IMR-90 (cell line): ENCODE measurements around the gene CSNK2B. TPM values are rescaled to one million over a fixed set of nuclear protein-coding genes. Genes with fewer than 3 reads are reported as not detected.

ENCODE experiments used
- ATAC-seq: fragments of 200-7000 bp; cut with Tn5 transposase; 2 replicates; pipeline ENCODE4 v1.9.1; 2020; ENCODE audit warnings: low read depth, mild to moderate bottlenecking, moderate library complexity
- BruUV-seq: library from RNA; stranded (reverse); fragments of 400-500 nt; replicated peaks from 2 replicates; lab custom pipeline; 2021; lab: Mats Ljungman, UMichigan
- CTCF ChIA-PET: fragments of 300-600 bp; formaldehyde crosslinking; extraction: SDS; loops from one replicate; lab custom pipeline; 2021; ENCODE audit warnings: antibody characterized with exemption; lab: Yijun Ruan, JAX
- POLR2A ChIA-PET: fragments of 300-600 bp; sonication (Branson Sonifier 250); formaldehyde crosslinking; loops from one replicate; lab custom pipeline; 2022; ENCODE audit warnings: antibody characterized with exemption; ENCODE audit not compliant: unreplicated experiment; lab: Charles Lee
- DNase-seq: peaks from one replicate; pipeline ENCODE4 v3.0.0; 2013
- H2AFZ ChIP-seq: replicated peaks from 2 replicates; pipeline ENCODE3; 2013; ENCODE audit warnings: low read length, mild to moderate bottlenecking; ENCODE audit not compliant: poor library complexity
- H2AK5ac ChIP-seq: 2 replicates; pipeline ENCODE4 v1.6.1; 2013; ENCODE audit warnings: low read depth, low read length, inconsistent platforms
- H2AK9ac ChIP-seq: replicated peaks from 2 replicates; pipeline ENCODE3; 2013; ENCODE audit warnings: mild to moderate bottlenecking, low read depth, low read length, moderate library complexity; ENCODE audit not compliant: poor library complexity
- H2BK120ac ChIP-seq: 2 replicates; pipeline ENCODE4 v1.6.1; 2013; ENCODE audit warnings: low read depth, low read length, inconsistent platforms
- H2BK15ac ChIP-seq: 3 replicates; pipeline ENCODE4 v1.6.1; 2013; ENCODE audit warnings: low read depth, low read length, inconsistent platforms
- H2BK20ac ChIP-seq: 2 replicates; pipeline ENCODE4 v1.6.1; 2013; ENCODE audit warnings: low read depth, mild to moderate bottlenecking, inconsistent platforms, low read length, moderate library complexity
- H2BK5ac ChIP-seq: 2 replicates; pipeline ENCODE4 v1.6.1; 2013; ENCODE audit warnings: mild to moderate bottlenecking, low read depth, low read length, inconsistent platforms; ENCODE audit not compliant: poor library complexity, severe bottlenecking
- H3K14ac ChIP-seq: replicated peaks from 2 replicates; pipeline ENCODE4 v1.6.1; 2013; ENCODE audit warnings: low read depth, low read length, inconsistent platforms
- H3K18ac ChIP-seq: 2 replicates; pipeline ENCODE4 v1.6.1; 2013; ENCODE audit warnings: low read depth, low read length, control low read depth
- H3K23ac ChIP-seq: 2 replicates; pipeline ENCODE4 v1.6.1; 2013; ENCODE audit warnings: low read depth, low read length, inconsistent platforms
- H3K27ac ChIP-seq: 2 replicates; pipeline ENCODE4 v1.5.1; 2013; ENCODE audit warnings: mild to moderate bottlenecking, control low read depth, low read length; ENCODE audit not compliant: insufficient read depth
- H3K27me3 ChIP-seq: 2 replicates; pipeline ENCODE4 v1.6.1; 2013; ENCODE audit warnings: low read length; ENCODE audit not compliant: control insufficient read depth, insufficient read depth
- H3K36me3 ChIP-seq: 2 replicates; pipeline ENCODE4 v1.6.1; 2013; ENCODE audit warnings: low read length, mixed read lengths; ENCODE audit not compliant: control insufficient read depth, insufficient read depth
- H3K4ac ChIP-seq: 2 replicates; pipeline ENCODE4 v1.6.1; 2013; ENCODE audit warnings: low read depth, low read length, inconsistent platforms
- H3K4me1 ChIP-seq: 2 replicates; pipeline ENCODE4 v1.6.1; 2013; ENCODE audit warnings: low read length, mixed read lengths; ENCODE audit not compliant: control insufficient read depth, insufficient read depth
- H3K4me2 ChIP-seq: 2 replicates; pipeline ENCODE4 v1.6.1; 2013; ENCODE audit warnings: low read depth, mild to moderate bottlenecking, control low read depth, low read length, moderate library complexity
- H3K4me3 ChIP-seq: 2 replicates; pipeline ENCODE4 v1.5.1; 2013; ENCODE audit warnings: low read depth, mild to moderate bottlenecking, control low read depth, low read length, moderate library complexity; ENCODE audit not compliant: insufficient read depth
- H3K56ac ChIP-seq: 2 replicates; pipeline ENCODE4 v1.6.1; 2013; ENCODE audit warnings: low read length, inconsistent platforms; ENCODE audit not compliant: insufficient read depth; ENCODE audit errors: extremely low read depth
- H3K79me1 ChIP-seq, 2 experiments: 2 replicates each; pipeline ENCODE4 v1.6.1; 2013; ENCODE audit warnings: low read length in 2 of 2, inconsistent platforms in 1 of 2, low read depth in 1 of 2
- H3K9ac ChIP-seq: 2 replicates; pipeline ENCODE4 v1.6.1; 2013; ENCODE audit warnings: low read depth, low read length, control low read depth
- H3K9me1 ChIP-seq: 2 replicates; pipeline ENCODE4 v1.6.1; 2013; ENCODE audit warnings: low read length, inconsistent platforms; ENCODE audit not compliant: insufficient read depth
- H3K9me3 ChIP-seq: 2 replicates; pipeline ENCODE4 v1.6.1; 2013; ENCODE audit warnings: low read length; ENCODE audit not compliant: control insufficient read depth, insufficient read depth
- H4K20me1 ChIP-seq: 2 replicates; pipeline ENCODE4 v1.6.1; 2013; ENCODE audit warnings: low read length, inconsistent platforms; ENCODE audit not compliant: insufficient read depth
- H4K5ac ChIP-seq: 2 replicates; pipeline ENCODE4 v1.6.1; 2013; ENCODE audit warnings: mild to moderate bottlenecking, low read depth, low read length, control low read depth
- H4K8ac ChIP-seq, 2 experiments: 2 replicates each; pipeline ENCODE4 v1.6.1; 2013; ENCODE audit warnings: low read depth in 2 of 2, low read length in 2 of 2, control low read depth in 1 of 2, inconsistent platforms in 1 of 2
- H4K91ac ChIP-seq: 2 replicates; pipeline ENCODE4 v1.6.1; 2013; ENCODE audit warnings: low read depth, low read length, inconsistent platforms; ENCODE audit not compliant: insufficient read depth
- CEBPB ChIP-seq: IDR thresholded peaks from 2 replicates; pipeline ENCODE4 v1.6.1; 2012; ENCODE audit warnings: low read depth, low read length, improper control_type of control experiment
- CTCF ChIP-seq: conservative IDR thresholded peaks from 2 replicates; pipeline ENCODE4 v1.5.1; 2012; ENCODE audit warnings: mild to moderate bottlenecking, low read depth, low read length, improper control_type of control experiment
- FOS ChIP-seq: fragments of 150-350 bp; IDR thresholded peaks from 2 replicates; pipeline ENCODE4 v1.6.1; 2016; ENCODE audit warnings: low read depth, low read length
- WGBS, 2 experiments: methylation state at CpG; one replicate each; pipeline versions ENCODE4 v1.1.5 to v1.1.7; 2013; ENCODE audit warnings: missing lambda C conversion rate in 2 of 2; ENCODE audit not compliant: insufficient read length in 1 of 2; ENCODE audit errors: extremely low coverage in 2 of 2; 5-methylcytosine and 5-hydroxymethylcytosine counted together
- dilution Hi-C: fragments of 300-500 bp; cut with HindIII; formaldehyde crosslinking; loops from one replicate; pipeline ENCODE4 v1.14.3; 2018; ENCODE audit warnings: low sequenced_read_pairs; ENCODE audit not compliant: unreplicated experiment
- in situ Hi-C: fragments of 300-500 bp; cut with MboI; formaldehyde crosslinking; loops from 3 replicates; pipeline ENCODE4 v1.14.3; 2019; ENCODE audit warnings: low sequenced_read_pairs, inconsistent platforms, mixed read lengths
- intact Hi-C: fragments of 100-400 bp; cut with micrococcal nuclease; formaldehyde crosslinking; loops from 2 replicates; pipeline ENCODE4 v1.10.0; 2022
- polyA plus RNA-seq, 3 experiments: library from polyadenylated mRNA; depleted of rRNA; stranded (reverse); fragments of >200 nt; gene quantifications; 2 replicates each; pipeline ENCODE4 v1.2.3, GENCODE V29; 2012; ENCODE audit warnings: low replicate concordance in 1 of 3
- total RNA-seq: library from RNA; depleted of rRNA; stranded (reverse); fragments of >200 nt; gene quantifications from 2 replicates; pipeline ENCODE4 v1.2.3, GENCODE V29; 2012

Gene CSNK2B
- total and polyA plus RNA-seq, 2 of the 4 experiments (the other 2 are of a cell fraction): 194 to 240 TPM

DNA sequence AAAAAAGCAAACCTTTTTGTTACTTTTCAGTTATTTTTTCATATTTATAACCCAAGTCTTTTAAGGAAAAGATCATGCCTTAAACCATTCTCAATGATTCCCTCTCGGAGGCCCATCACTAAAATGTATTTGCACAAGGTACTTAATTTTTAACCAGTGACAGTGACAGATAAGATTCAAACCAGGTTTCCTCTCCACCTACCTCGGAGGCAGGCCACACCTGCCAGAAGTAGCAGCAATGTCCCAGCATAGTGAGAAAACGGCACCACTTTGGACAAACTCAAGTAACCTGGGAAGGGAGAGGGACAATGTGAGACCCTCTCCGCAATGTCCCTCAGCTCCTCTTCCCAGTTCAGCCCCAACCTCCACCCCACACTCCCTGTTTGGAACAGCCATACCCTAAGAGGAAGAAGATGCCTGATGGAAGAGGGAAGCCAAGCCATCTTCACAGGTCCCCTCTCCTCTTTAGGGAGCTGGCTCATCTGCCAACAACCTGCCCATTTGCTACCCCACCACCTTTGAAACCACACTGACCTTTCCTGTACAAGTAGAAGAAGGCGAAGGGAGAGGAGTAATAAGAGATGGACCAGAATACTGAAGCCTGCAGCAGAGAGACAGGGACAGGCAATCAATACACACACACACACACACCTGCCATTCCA, 35.0 kb downstream of the CSNK2B start:
- no TSS peak for BruUV-seq
- WGBS, 2 experiments: 100% methylated on average over 1 of the region's 5 CpGs; no CpG with 5 or more reads in 1 of the 2 experiments

More for the DNA sequence above, 35.0 kb downstream of the CSNK2B start:
- Histone ChIP-seq H2AFZ (no peak overlapping the region), H2AK5ac (peak overlapping the region; percentile 7), H2BK5ac (no peak overlapping the region), H3K9me1 (peaks cover 10% of the 10 kb centered on the region), H3K23ac (peak overlapping the region; percentile 78), H3K9me3 (no peaks in the 10 kb centered on the region), H3K4me3 (no peak overlapping the region), H3K79me1 (peaks cover 21 to 48% of the 10 kb centered on the region in 2 experiments), H3K36me3 (peaks cover 16% of the 10 kb centered on the region), H3K56ac (no peak overlapping the region), H2BK20ac (no peak overlapping the region), H4K91ac (no peak overlapping the region), H3K27ac (no peak overlapping the region), H3K9ac (0 out of 2 replicates have a peak overlapping the region, but pooled peaks have one; percentile 10), H4K20me1 (0 out of 2 replicates have a peak, but pooled peaks cover 11% of the 10 kb centered on the region), H3K4me1 (peaks cover 6% of the 10 kb centered on the region), H4K5ac (no peak overlapping the region), H3K4me2 (no peak overlapping the region), H2BK120ac (no peak overlapping the region), H2AK9ac (no peak overlapping the region), H3K18ac (no peak overlapping the region), H4K8ac (no peak overlapping the region), H2BK15ac (no peak overlapping the region), H3K4ac (no peak overlapping the region), H3K14ac (0 out of 2 replicates have a peak overlapping the region, but pooled peaks have one; percentile 6), H3K27me3 (no peaks in the 10 kb centered on the region)
- CTCF ChIA-PET: no interaction called here
- ATAC-seq (no peak), DNase-seq (no peak)
- in situ Hi-C loops (no loop called here), dilution Hi-C loops (no loop called here), intact Hi-C loops (no loop called here)
- TF ChIP-seq FOS (no peak), CEBPB (no peak), CTCF (no peak)
- POLR2A ChIA-PET: no interaction called here
